Loucy (cell line): ENCODE results near the gene STK35.

Experiments
- H2AFZ ChIP-seq: fragments of 200-600 bp; sonication (generic); 2 replicates; pipeline ENCODE4 v1.6.0; 2016; ENCODE audit warnings: antibody characterized with exemption, mild to moderate bottlenecking, low read length, moderate library complexity
- H3F3A ChIP-seq: fragments of 200-600 bp; 2 replicates; pipeline ENCODE4 v1.6.0; 2016; ENCODE audit warnings: antibody characterized with exemption, low read depth, mild to moderate bottlenecking
- H3K27me3 ChIP-seq: fragments of 200-600 bp; sonication (generic); 2 replicates; pipeline ENCODE4 v1.6.1; 2014; ENCODE audit warnings: low read length, mild to moderate bottlenecking; ENCODE audit not compliant: insufficient read depth, poor library complexity, severe bottlenecking
- H3K36me3 ChIP-seq: fragments of 200-600 bp; sonication (generic); 2 replicates; pipeline ENCODE4 v1.6.1; 2016; ENCODE audit warnings: low read length; ENCODE audit not compliant: insufficient read depth
- H3K4me1 ChIP-seq: fragments of 200-600 bp; sonication (generic); 2 replicates; pipeline ENCODE4 v1.5.1; 2014; ENCODE audit warnings: low read length, mild to moderate bottlenecking; ENCODE audit not compliant: insufficient read depth, poor library complexity, severe bottlenecking
- H3K4me2 ChIP-seq: fragments of 200-600 bp; sonication (generic); 2 replicates; pipeline ENCODE4 v1.6.0; 2014; ENCODE audit warnings: antibody characterized with exemption, low read length, low read depth, mild to moderate bottlenecking; ENCODE audit not compliant: poor library complexity, severe bottlenecking
- H3K4me3 ChIP-seq: fragments of 200-600 bp; sonication (generic); 2 replicates; pipeline ENCODE4 v1.5.1; 2014; ENCODE audit warnings: low read length, mild to moderate bottlenecking, mixed read lengths; ENCODE audit not compliant: poor library complexity, severe bottlenecking
- H3K79me2 ChIP-seq: fragments of 200-600 bp; sonication (generic); 2 replicates; pipeline ENCODE4 v1.6.1; 2014; ENCODE audit warnings: low read length; ENCODE audit not compliant: insufficient read depth
- H3K9ac ChIP-seq: fragments of 200-600 bp; sonication (generic); 2 replicates; pipeline ENCODE4 v1.6.0; 2014; ENCODE audit warnings: mild to moderate bottlenecking, low read depth, low read length, moderate library complexity; ENCODE audit not compliant: poor library complexity, severe bottlenecking
- H3K9me2 ChIP-seq: fragments of 200-600 bp; sonication (generic); replicated peaks from 2 replicates; pipeline ENCODE4 v1.6.1; 2016; ENCODE audit warnings: low read depth, low read length, mixed read lengths
- H3K9me3 ChIP-seq: fragments of 200-600 bp; sonication (generic); 2 replicates; pipeline ENCODE4 v1.6.1; 2014; ENCODE audit warnings: mild to moderate bottlenecking, antibody characterized with exemption, low read length, low read depth; ENCODE audit not compliant: insufficient read depth
- H4K20me1 ChIP-seq: fragments of 200-600 bp; sonication (generic); 2 replicates; pipeline ENCODE4 v1.6.0; 2014; ENCODE audit warnings: antibody characterized with exemption, low read length, mild to moderate bottlenecking; ENCODE audit not compliant: insufficient read depth, poor library complexity, severe bottlenecking
- CTCF ChIP-seq: fragments of 200-600 bp; sonication (generic); conservative IDR thresholded peaks from 2 replicates; pipeline ENCODE4 v1.5.1; 2014; ENCODE audit warnings: mild to moderate bottlenecking, antibody characterized with exemption, low read length
- EZH2phosphoT487 ChIP-seq: fragments of 200-600 bp; IDR thresholded peaks from 2 replicates; pipeline ENCODE4 v1.6.1; 2018; ENCODE audit warnings: antibody characterized with exemption, mild to moderate bottlenecking, moderate library complexity, borderline replicate concordance

STK35 gene

GRCh38 chr20:2139250-2139649 is 37.6 kb downstream of the STK35 start:
- Histone ChIP-seq H3K79me2 (no peaks in the 10 kb centered on the region), H3K9ac (no peak overlapping the region), H3K4me2 (no peak overlapping the region), H3K36me3 (peaks cover 12% of the 10 kb centered on the region; the same call in 1 of the 2 replicates), H3K9me2 (no peaks in the 10 kb centered on the region), H4K20me1 (no peaks in the 10 kb centered on the region), H3F3A (no peaks in the 10 kb centered on the region), H3K4me3 (no peak overlapping the region), H3K4me1 (no peaks in the 10 kb centered on the region), H3K27me3 (no peaks in the 10 kb centered on the region), H3K9me3 (no peaks in the 10 kb centered on the region), H2AFZ (no peak overlapping the region)
- TF ChIP-seq CTCF, result no peak
- no peak for TF ChIP-seq EZH2phosphoT487

GRCh38 chr20:2139736-2140135 is 38.1 kb downstream of the STK35 start:
- Histone ChIP-seq H3K9me3 (no peaks in the 10 kb centered on the region), H3K36me3 (peaks cover 17% of the 10 kb centered on the region; the same call in 1 of the 2 replicates), H3K9ac (no peak overlapping the region), H2AFZ (no peak overlapping the region), H3K4me2 (no peak overlapping the region), H4K20me1 (no peaks in the 10 kb centered on the region), H3K27me3 (no peaks in the 10 kb centered on the region), H3K4me3 (no peak overlapping the region), H3K4me1 (no peaks in the 10 kb centered on the region), H3K79me2 (no peaks in the 10 kb centered on the region), H3K9me2 (no peaks in the 10 kb centered on the region), H3F3A (no peaks in the 10 kb centered on the region)
- TF ChIP-seq CTCF (no peak), EZH2phosphoT487 (no peak)

GRCh38 chr20:2140561-2140960 is 38.9 kb downstream of the STK35 start:
- no peak overlapping the region for H3K4me3 ChIP-seq
- H3K9me2 ChIP-seq, result no peaks in the 10 kb centered on the region
- no peaks in the 10 kb centered on the region for H3K27me3 ChIP-seq
- peaks cover 25% of the 10 kb centered on the region; the same call in 1 of the 2 replicates for H3K36me3 ChIP-seq
- H3F3A ChIP-seq, result no peaks in the 10 kb centered on the region
- H4K20me1 ChIP-seq, result no peaks in the 10 kb centered on the region
- no peak overlapping the region for H3K4me2 ChIP-seq
- H3K79me2 ChIP-seq, result no peaks in the 10 kb centered on the region
- no peak overlapping the region for H2AFZ ChIP-seq
- no peak overlapping the region for H3K9ac ChIP-seq
- no peaks in the 10 kb centered on the region for H3K9me3 ChIP-seq
- TF ChIP-seq CTCF (no peak), EZH2phosphoT487 (no peak)
- H3K4me1 ChIP-seq, result no peaks in the 10 kb centered on the region
